LNCaP clone FGC (cell line): ENCODE data around the gene ARHGAP4.

Source experiments
- DNase-seq: peaks from one replicate; pipeline ENCODE4 v3.0.0-alpha.2; 2011; ENCODE audit warnings: low read depth
- H3K4me3 ChIP-seq: 2 replicates; pipeline ENCODE4 v1.5.1; 2011; ENCODE audit warnings: mild to moderate bottlenecking, low read depth, low read length, control low read depth
- TF ChIP-seq, protein P1 (sequence below): IDR thresholded peaks from 2 replicates; pipeline ENCODE4 v1.5.1; 2012; ENCODE audit warnings: mild to moderate bottlenecking; ENCODE audit not compliant: control insufficient read depth, insufficient read depth; ENCODE audit errors: extremely low read depth

Gene ARHGAP4

DNA sequence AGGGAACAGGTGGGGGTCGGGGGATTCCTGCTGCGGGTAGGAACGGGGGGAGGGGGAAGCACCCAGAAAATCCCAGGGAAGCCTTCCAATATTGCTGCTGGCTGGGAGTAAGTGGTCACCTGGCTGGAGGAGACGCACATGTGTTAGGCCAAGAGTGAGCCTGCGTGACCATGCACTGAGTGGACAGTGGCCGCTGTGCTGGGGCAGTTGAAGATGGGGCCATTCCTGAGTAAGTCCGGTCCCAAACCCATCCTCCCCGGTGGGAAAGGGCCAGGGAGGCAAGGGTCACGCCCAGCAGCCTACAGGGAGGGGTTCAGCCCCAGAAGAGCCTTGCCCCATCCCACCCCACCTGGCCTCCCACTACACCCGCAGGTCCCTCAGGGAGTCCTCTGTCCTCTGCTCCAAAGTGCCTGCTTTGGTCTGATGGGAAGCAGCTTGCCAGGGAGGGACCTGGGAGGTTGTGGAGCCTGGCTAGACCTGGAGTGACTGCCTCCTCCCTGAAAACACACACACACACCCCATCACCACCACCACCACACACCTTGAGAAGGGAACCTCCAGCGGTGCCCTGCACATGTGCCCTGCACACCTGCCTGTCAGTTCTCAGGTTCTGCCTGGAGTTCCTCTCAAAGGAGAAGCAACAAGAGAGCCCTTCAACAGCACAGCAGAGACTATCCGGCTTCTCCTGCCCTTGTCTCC, 46.2 kb downstream of the ARHGAP4 start:
- DNase-seq, result no peak
- H3K4me3 ChIP-seq, result no peak overlapping the region
- TF ChIP-seq, protein P1, sequence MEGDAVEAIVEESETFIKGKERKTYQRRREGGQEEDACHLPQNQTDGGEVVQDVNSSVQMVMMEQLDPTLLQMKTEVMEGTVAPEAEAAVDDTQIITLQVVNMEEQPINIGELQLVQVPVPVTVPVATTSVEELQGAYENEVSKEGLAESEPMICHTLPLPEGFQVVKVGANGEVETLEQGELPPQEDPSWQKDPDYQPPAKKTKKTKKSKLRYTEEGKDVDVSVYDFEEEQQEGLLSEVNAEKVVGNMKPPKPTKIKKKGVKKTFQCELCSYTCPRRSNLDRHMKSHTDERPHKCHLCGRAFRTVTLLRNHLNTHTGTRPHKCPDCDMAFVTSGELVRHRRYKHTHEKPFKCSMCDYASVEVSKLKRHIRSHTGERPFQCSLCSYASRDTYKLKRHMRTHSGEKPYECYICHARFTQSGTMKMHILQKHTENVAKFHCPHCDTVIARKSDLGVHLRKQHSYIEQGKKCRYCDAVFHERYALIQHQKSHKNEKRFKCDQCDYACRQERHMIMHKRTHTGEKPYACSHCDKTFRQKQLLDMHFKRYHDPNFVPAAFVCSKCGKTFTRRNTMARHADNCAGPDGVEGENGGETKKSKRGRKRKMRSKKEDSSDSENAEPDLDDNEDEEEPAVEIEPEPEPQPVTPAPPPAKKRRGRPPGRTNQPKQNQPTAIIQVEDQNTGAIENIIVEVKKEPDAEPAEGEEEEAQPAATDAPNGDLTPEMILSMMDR, result no peak

DNA sequence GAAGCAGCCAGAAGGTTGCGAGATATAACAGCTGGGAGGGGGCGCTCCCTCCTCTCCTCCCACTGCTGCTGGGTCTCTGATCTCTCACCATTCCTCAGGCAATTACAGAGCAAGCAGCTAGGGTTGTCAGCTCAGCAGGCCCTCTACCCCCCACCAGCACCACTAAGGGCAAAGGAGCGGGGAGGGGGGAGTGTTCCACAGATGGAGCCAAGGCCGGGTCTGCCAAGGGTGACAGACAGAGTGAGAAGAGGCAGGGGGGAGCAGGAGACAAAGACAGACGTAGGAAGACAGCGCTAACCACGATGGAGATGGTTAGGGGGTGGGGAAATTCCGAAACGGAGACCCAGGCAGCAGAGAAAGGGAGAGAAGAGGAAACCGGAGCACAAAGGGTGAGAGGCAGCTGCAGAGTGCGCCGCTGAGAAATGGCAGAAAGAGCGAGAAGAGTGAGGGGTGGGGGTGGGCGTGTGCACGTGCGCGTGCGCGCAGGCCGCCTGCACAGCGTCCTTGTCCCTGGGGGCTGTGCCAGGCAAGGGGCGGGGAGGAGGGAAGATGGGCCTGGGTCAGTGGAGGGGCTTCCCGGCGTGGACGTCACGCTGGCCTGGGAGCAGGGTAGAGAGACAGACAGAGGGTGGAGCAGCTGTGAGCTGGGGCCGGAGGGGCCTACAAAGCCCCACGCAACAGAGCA, 47.0 kb downstream of the ARHGAP4 start:
- H3K4me3 ChIP-seq, result no peak overlapping the region
- DNase-seq, result no peak
- TF ChIP-seq, protein P1, result no peak

DNA sequence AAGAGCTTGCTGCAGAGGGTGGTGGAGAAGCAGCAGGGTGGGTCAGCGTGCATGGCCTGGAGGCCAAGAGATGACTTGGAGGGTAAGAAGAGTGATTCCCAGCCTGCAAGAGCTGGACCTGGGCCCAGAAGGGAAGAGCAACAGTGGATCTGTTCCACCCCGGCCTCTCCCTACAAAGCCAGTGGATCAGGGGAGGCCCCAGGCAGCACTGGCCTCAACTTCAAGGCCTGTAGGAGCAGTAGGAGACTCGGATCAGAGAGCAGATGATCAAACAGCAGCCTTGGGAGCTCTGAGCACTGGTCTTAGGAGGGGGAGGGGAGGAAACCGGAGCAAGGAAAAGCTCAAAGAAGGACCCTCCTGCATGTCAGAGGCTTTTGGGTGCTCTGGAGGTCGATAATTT, 47.7 kb downstream of the ARHGAP4 start:
- TF ChIP-seq, protein P1, result no peak
- DNase-seq, result no peak
- H3K4me3 ChIP-seq, result no peak overlapping the region

DNA sequence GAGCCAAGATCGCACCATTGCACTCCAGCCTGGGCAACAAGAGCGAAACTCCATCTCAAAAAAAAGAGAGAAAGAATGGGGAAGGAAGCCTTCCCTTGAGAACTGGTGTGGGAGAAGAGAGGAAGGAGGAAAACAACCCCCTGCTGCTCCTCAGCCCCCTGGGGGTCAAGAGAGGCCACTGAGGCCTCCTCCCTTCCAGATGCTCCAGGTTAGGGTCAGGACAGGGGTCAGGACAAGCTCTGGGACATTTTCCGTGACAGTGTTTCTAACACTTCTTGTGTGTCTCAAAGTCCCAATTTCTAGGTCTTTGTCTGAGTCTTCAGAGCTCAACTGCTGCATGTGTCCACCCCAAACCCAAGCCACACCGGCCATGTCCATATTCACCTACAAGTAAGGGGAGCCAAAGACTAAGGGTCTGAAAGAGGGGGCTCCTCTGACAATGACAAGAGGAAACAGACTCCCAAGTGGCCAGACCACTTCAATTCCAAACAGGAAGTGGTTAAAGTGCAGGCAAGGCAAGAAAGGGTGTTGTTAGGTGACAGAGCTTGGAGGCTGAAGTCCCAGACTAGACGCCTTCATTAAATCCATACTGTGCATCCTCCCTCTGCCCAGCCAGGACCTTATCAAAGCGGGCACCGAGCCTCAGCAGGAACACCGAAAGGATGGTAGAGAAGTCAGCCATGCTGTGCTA, 48.3 kb downstream of the ARHGAP4 start:
- H3K4me3 ChIP-seq, result no peak overlapping the region
- DNase-seq, result no peak
- TF ChIP-seq, protein P1, result no peak

DNA sequence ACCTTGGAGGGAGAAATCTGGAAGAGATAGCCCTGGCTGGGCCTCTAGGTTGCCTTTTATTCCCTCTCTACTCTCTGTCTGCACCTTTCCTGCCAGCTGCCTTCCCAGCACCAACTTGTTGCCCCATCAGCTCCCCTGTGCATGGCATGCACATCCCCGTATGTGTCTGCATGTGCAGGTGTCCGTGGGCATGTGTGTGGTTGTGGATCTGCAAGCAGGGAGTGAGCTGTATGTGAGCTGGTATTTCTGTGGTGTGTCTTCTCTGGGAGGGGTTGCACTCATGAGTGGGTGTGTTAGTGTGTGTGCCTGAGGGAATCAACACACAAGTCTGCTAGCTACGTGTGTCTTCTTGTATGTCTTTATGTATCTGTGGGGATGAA, 50.0 kb downstream of the ARHGAP4 start:
- no peak for DNase-seq
- no peak overlapping the region for H3K4me3 ChIP-seq
- TF ChIP-seq, protein P1, result no peak

DNA sequence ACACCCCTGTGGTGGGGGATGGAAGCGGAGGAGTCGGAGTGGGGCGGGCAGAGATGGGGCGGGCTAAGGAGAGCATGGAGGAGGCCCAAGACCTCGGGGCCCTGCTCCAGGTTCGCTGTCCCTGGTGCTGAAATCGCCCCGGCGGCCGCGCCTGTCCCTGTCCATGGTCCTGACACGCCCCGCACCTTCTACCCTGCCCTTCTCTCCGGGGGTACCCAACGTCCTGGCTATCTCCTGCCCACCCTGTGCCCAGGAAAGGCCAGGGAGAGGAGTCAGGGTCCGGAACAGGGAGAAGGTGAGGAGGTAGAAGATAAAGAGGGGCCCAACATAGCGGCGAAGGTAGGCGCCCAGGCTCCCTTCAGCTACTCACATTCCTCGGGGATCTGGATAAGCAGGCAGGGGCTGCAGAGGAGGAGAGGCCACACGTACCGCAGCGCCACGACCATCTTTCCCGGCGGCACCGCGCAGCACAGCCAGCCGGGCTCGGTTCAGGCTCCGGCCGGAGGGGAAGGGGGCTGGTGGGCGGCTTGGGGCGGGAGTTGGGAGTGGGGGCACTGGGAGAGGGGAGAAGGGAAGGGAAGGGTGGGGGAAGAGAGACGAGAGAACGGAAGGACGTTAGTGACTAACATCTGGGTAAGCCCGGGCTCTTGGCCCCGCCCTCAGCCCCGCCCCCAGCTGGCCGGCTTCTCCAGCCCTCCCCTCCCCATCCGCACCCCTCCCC, 50.5 kb downstream of the ARHGAP4 start:
- H3K4me3 ChIP-seq, result no peak overlapping the region
- no peak for DNase-seq
- TF ChIP-seq, protein P1, result no peak
